Smooth muscle cell of the brain vasculature (primary cell): ENCODE results near the gene DUSP28.
"Not testable (repeated sequence)": the region's sequence is repeated elsewhere in the genome, so short reads cannot be mapped to it uniquely, and the experiment has no call there.

Experiments
- DNase-seq: peaks from one replicate; pipeline ENCODE4 v3.0.0-alpha.2; 2012; ENCODE audit warnings: low read depth, low spot score

Gene DUSP28

GRCh38 chr2:240527153-240527750, 32.9 kb upstream of the DUSP28 start:
- no peak for DNase-seq

- no peak for DNase-seq
Measured at GRCh38 chr2:240528406-240529040, 31.6 kb upstream of the DUSP28 start.

- DNase-seq = no peak
Measured at GRCh38 chr2:240529344-240529999, 30.7 kb upstream of the DUSP28 start.

GRCh38 chr2:240530181-240530580, 30.0 kb upstream of the DUSP28 start:
- DNase-seq = no peak

- no peak for DNase-seq
Measured at GRCh38 chr2:240531038-240531437, 29.1 kb upstream of the DUSP28 start.

GRCh38 chr2:240532031-240532775, 28.0 kb upstream of the DUSP28 start:
- DNase-seq = no peak

GRCh38 chr2:240538031-240538780, 22.0 kb upstream of the DUSP28 start:
- DNase-seq = no peak

GRCh38 chr2:240539101-240539500, 21.1 kb upstream of the DUSP28 start:
- not testable (repeated sequence) for DNase-seq

GRCh38 chr2:240539906-240540305, 20.3 kb upstream of the DUSP28 start:
- DNase-seq = no peak

GRCh38 chr2:240551288-240551687, 8.9 kb upstream of the DUSP28 start:
- DNase-seq = no peak

- DNase-seq = no peak
Measured at GRCh38 chr2:240551811-240552210, 8.3 kb upstream of the DUSP28 start.

- no peak for DNase-seq
Measured at GRCh38 chr2:240553956-240554480, 6.1 kb upstream of the DUSP28 start.

GRCh38 chr2:240554767-240555493, 5.2 kb upstream of the DUSP28 start:
- no peak for DNase-seq

- no peak for DNase-seq
Measured at GRCh38 chr2:240555541-240556250, 4.5 kb upstream of the DUSP28 start.

GRCh38 chr2:240556553-240557100, 3.5 kb upstream of the DUSP28 start:
- no peak for DNase-seq

GRCh38 chr2:240557101-240557751, 2.9 kb upstream of the DUSP28 start:
- DNase-seq = no peak

- no peak for DNase-seq
Measured at GRCh38 chr2:240557808-240558207, 2.3 kb upstream of the DUSP28 start, which contains the start of gene ANKMY1. Gene ANKMY1 (minus strand): TSS chr2:240557988. CDS start chr2:240557335, 653 bp downstream.

GRCh38 chr2:240558236-240558761, 1.9 kb upstream of the DUSP28 start:
- no peak for DNase-seq

- DNase-seq = no peak
Measured at GRCh38 chr2:240559286-240559685, 871 bp upstream of the DUSP28 start.
